GM11168 (cell line): ENCODE results near the gene MSH5.

ENCODE experiments used
- in situ Hi-C: fragments of 300-500 bp; cut with MboI; formaldehyde crosslinking; loops from one replicate; pipeline ENCODE4 v1.12.0; 2022; ENCODE audit warnings: low sequenced_read_pairs; ENCODE audit not compliant: unreplicated experiment

MSH5 gene

DNA sequence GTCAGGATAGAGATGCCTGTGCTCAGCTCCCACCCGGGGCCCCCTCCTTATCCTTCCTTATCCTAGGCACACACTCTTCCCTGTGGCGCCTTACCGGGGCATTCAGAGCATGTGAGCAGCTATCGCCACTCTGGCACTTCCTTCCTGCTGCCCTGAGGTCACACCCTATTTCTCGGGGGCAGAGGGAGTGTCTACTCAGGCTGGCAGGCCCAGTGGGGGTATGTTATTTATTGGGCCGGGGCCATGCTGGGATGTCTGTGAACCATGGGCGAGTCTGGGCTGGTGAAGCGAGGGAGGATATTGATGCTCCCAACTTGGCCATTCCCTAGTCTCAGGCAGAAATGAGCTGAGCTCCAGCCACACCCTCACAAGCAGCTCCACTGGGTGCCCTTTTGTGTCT, 28.6 kb upstream of the MSH5 start:
- in situ Hi-C loops = no loop called here

DNA sequence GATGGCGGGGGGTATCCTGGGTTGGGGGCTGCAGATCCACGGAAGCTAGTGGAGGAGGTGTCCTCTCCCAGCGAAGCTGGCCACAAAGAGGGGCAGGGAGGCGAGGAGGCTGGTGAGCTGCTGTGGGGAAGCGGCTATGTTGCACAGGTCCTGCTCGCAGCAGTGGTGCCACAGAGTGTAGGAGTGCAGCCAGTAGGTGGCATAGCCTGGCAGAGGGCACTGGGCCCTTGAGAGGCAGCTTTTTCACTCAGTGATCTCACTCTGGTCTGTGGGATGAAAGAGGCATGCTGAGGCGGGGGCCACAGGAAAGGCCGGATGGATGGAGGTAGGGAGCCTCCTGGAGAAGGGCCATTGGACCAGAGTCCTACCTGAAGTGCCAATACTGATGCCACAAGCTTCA, 27.5 kb upstream of the MSH5 start:
- in situ Hi-C loops = no loop called here

DNA sequence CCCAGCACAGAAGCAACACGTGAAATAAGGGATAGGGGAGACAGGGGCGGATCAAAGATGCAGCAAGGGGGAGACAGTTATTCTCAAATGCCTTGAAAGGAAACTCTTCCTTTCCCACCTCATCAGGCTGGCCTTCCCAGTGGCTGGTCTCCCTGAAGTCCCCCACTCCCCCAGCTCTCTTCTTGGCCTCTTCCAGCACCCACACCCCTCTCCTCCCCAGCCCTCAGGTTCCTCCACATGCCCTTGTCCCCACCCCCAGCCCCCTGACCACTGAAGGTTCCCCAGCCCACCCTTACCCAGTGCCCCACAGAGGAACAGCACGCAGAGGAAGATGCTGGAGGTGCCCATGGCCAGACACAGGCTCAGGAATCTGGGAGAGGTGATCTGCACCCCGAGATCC, 26.3 kb upstream of the MSH5 start:
- in situ Hi-C loops = no loop called here

DNA sequence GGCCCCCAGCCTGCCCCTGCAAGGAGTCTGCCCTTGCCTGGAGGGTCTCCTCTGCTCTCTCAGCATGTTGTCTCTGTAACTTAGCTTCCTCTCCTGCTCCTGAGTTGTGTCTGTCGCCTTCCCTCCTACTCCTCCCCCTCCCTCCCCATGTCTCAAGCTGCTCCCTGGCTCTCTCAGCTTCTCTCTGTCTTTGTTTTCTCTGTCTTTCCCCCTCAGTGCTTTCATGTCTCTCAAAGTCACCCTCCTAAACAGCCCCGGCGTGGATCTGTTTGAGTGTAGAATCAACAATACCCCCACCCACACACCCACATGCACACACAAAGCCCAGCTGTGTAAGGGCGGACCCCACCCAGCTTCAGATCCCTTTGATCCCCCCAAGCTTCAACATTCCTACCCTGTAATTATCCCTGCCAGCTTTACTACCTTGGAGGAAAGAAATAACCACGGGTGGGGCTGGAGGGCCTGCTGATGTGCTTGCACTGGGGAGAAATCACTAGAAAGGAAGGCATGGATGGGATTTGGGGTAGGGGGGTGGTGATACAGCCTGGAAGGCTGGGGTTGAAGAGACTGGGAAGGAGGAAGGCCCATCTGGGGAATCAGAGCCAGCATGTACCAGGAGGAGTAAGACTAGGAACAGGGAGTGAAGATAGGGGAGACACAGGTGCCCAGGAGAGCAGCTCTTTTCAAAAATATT, 25.7 kb upstream of the MSH5 start:
- in situ Hi-C loops = no loop called here

DNA sequence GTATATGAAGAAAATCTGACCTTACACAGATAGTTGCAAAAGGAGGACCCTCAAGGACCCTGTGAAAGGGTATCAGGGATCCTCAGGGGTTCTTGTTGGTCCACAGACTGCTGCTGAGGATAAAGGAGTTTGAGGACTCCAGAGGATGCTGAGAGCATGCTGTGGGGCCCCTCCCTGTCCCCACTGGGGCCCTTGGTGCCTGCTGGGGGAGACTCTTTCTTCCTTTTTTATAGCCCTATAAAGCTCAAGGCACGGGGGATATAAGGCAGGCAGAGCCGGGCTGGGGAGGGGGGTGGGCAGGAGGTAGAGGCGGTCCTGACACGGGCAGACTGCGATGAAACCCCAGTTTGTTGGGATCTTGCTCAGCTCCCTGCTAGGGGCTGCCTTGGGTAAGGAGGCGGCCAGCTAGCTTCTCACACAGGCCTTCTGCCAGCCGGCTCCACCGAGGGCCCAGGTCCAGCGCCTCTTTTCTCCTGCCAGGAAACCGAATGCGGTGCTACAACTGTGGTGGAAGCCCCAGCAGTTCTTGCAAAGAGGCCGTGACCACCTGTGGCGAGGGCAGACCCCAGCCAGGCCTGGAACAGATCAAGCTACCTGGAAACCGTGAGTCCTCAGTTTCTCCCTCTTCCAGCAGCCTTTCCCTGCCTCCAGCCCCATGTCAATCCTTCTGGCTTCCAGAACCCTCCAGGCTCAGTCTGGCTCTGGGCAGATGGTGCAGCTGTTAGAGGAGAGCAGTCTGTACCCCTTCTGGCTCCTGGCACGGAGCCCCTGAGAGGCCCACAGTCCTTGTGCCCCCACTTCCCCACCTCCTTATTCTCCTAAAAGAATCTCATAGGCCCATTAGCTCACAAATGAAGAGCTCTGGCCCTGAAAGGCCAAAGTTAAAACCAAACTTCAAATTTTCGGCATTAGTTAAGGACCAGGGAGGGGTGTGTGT, 24.5 kb upstream of the MSH5 start, which contains the start of gene LY6G6D:
TSS of gene LY6G6D (plus strand) at position 327 of the 937 bp plus-strand sequence. CDS start at position 335, 8 bp downstream.
- in situ Hi-C loops = no loop called here

DNA sequence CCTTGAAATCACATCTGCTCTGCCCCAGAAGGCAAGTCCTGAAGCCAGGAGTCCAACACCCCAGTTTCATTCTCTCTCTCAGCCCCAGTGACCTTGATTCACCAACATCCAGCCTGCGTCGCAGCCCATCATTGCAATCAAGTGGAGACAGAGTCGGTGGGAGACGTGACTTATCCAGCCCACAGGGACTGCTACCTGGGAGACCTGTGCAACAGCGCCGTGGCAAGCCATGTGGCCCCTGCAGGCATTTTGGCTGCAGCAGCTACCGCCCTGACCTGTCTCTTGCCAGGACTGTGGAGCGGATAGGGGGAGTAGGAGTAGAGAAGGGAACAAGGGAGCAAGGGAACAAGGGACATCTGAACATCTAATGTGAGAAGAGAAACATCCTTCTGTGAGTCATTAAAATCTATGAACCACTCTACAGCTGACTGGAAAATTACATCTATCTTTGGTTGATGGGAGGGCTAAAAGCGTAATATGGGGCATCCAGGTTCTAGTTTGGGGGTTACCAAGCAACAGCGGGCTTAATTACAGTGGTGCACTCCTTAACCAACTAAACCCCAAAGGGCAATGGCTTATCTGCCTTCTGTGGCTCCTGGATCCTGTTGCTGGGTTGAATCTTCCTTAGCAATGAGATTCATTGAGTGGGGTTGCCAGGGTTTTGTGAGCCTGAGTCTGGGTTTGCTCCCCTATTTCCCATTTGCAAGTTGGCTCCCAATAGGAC, 22.1 kb upstream of the MSH5 start:
- in situ Hi-C loops = no loop called here

DNA sequence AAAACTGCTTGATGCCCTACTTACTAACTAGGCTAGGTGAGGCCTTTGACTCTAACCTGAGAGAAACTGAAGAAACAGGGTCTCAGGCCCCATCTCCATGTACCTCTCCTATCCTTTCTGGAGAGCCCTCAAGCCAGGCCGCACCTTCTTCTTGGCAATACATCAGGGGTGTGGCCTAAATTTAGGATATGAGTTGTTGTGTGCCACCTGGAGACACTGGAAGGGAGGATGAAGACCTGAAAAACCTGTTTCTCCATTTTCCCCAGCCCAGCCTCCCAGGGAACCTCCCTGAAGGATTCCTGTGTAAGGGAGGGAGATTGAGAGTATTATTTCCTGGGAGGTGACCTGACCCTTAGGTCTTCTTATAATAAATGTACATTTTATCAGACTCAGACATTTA, 21.5 kb upstream of the MSH5 start:
- in situ Hi-C loops = no loop called here

DNA sequence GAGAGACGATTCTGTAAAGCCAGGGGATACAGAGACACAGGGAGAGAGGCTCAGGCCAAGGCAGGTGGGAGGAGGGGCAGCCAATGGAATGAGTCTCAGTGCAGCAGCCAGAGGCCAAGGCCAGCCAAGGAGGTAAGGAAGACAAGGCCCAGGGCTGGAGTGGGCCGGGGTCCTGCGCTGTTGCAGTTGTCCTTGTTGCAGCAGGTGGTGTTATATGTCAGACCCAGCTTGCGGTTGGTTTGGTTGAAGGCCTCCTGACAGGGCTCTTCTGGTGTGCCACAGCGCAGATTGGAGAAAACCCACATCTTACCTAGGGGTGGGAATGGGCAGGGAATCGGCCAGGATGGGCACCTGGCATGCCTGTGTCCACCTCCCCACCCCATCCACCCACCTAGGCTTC, 20.8 kb upstream of the MSH5 start:
- in situ Hi-C loops = no loop called here

DNA sequence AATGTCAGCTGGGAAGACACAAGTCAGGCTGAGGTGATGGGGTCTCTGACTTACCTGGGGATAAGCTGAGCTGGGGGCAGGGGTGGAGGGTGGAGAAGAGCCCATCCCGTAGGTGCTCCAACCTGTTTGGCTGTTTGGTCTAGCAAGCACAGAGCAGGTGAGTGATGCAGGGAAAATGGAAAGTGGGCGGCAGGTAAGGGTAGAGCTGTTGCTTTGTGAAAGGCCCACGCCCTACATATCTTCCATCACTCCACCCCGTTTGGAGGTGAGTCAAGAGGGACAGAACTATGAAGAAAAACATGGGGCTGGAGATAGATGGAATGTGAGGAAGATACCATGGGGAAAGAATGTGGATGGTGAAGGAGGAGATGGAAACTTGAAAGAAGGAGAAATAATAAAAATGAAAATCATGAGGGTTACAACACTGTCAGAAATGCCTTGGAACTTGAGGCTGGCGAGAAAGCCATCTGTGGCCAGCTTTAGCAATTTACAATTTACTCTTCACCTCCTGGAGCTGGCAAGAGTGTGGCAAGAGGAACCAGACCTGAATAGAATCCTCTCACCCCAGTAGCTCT, 19.5 kb upstream of the MSH5 start:
- in situ Hi-C loops = no loop called here

DNA sequence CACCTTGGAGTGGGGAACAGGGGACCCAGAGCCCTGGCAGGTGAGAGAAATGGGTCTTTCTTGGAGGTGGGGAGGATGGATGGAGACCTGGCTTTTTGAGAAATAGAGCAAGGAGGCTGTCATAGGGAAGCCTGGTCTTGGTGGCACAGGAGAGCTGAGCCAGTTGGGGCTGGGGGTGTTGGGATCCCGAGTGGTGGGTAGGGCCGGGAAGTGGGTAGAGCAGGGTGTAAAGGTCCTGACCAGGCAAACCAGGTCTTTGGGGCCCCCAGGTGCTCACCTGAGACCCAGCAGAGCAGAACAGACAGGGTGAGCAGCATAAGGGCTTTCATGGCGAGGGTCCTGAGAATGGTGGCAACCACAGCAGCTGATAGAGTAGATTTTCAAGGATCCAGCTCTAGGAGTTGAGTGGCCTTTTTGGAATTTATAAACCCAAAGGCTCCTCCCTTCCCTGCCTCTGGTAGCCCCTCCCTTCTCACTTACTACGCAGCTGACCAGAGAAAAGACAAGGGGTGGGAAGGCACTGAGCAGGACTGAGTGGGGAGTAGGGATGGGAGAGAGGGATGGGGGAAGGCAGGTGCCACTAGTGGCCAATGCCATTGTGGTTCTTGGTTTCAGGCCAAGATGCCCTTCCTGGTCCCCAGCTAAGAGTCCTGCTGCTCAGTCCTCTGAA, 18.3 kb upstream of the MSH5 start, which contains the start of gene LY6G6C:
TSS of gene LY6G6C (minus strand) at position 396 of the 670 bp plus-strand sequence. CDS start at position 329, 67 bp downstream.
- in situ Hi-C loops = no loop called here

DNA sequence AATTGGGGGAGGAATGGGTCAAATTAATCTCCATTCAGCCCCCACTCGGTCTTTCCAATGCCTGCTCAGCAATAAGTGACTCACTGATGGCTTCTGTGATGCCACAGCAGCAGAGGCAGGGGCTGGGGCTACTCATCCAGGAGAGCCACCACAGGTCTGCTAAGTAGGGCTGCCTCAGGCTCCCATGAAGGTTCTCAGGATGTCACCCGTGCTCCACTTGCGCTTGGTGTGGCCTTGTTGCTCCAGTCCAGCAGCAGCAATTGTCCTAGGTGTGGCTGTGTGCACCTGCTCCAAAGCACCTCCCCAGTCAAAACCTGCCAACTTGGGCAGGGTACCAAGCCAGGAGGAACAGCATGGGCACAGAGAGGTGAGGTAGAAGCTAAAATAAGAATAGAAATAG, 17.6 kb upstream of the MSH5 start:
- in situ Hi-C loops = no loop called here

DNA sequence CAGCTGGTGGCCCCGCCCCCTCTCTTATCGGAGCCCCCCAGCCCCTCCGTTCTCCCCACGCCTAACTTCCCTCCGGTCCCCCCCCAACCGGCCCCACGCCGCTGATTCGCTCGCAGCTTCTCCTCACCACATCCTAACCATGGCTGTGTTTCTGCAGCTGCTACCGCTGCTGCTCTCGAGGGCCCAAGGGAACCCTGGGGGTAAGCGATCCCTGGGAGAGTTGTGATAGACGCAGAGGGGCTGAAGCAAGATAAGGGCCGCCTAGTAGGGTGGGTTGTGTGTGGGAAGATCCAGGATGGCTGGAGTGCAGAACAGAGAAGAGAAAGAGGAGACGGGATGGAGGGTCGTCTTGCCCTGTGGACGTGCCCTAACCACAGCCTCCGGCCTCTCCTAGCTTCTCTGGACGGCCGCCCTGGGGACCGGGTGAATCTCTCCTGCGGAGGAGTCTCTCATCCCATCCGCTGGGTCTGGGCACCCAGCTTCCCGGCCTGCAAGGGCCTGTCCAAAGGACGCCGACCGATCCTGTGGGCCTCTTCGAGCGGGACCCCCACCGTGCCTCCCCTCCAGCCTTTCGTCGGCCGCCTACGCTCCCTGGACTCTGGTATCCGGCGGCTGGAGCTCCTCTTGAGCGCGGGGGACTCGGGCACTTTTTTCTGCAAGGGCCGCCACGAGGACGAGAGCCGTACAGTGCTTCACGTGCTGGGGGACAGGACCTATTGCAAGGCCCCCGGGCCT, 16.4 kb upstream of the MSH5 start, which contains the start of gene MPIG6B:
TSS of gene MPIG6B (plus strand) at position 129 of the 735 bp plus-strand sequence. CDS start at position 140, 11 bp downstream.
- in situ Hi-C loops = no loop called here

DNA sequence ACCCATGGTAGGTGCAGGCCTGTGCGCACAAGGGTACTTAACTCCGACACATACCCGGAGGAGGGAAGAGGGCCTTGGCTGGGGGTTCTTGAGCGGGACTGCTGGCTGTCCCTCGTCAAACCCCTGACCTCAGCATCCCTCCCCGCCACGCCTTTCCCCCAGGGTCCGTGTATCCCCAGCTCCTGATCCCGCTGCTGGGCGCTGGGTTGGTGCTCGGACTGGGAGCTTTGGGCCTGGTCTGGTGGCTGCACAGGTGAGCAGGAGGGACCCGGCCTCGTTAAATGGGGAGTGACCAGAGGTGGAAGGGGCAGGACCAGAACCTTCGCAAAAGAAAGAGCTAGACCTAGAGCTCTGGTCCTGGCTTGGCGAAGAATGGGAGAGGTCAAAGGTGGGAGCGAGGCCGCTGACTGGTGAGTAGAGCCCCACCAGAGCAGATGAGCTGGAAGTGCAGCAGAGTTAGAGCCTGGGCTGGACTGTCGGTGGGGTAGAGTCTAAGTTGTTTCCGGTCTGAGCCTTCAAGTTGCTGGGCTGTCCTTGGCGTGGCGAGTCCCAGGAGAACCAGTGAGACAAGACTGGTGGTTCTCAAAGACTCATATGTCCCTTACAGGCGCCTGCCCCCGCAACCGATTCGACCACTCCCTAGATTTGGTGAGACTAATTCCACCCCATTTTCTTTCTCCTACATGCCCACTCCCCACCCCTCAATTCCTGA, 15.7 kb upstream of the MSH5 start:
- in situ Hi-C loops = no loop called here

DNA sequence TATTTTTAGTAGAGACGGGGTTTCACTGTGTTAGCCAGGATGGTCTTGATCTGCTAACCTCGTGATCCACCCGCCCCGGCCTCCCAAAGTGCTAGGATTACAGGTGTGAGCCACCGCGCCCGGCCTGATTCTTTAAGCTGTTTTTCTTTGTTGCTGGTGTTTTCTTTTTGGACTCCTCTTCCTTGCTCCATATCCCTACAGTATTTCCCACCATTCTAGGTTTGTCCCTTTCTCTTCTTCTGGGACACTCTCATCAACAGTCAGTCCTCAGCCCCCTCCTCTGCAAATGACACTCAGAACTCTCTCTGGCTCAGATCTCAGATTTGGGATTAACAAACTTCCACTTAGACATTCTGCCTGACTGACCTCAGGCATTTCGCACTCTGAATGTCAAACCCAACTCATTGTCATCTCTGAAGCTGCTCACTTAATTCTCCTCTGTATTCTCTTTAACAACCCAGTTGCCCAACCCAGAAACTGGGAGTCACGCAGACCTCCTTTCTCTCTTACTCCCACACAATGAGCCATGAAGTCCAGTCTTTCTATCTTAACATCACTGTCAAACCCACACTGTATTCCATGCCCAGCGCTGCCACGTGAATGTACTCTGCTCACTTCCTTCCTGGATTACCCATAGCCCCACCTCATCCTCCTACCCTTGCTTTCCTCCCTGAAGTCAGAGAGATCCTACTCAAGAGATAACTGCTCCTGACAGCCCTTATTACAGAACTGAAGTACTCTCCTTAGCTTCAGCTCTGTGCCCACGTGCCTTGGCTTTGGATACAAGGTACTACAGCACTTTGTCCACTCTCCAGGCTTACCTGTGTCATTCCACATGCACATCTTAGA, 14.1 kb upstream of the MSH5 start:
- in situ Hi-C loops = no loop called here

DNA sequence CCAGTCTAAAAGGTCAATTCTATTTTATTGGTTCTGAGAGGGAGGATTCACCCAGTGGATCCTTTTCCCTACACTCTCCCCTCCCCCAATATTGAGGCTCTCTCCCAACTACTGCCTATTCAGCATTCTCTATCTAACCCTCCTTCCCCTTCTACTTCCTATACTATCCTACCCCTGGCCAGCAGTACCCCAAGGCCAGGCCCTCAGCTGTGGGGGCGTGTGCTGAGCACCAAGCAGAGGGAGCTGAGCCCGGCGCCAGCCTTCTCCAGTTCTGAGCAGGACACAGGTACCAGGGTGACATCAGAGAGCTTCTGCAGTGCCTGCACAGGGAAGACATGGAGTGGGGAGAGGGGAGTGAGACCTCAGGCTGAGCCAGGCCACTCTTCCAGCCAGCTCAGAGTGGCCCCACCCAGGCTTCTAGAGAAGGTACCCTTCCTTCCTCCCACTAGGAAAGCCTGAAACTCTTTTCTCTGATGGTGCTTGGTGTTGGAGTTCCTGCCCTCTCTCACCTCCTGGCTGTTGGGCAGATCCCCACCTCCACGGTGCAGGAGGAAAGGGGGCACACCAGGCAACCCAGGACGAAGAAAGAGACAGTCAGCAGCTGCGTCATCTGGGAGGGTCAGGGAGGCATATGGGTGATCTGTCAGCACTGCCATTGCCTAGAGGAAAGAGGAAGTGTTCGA, 12.6 kb upstream of the MSH5 start:
- in situ Hi-C loops = no loop called here

DNA sequence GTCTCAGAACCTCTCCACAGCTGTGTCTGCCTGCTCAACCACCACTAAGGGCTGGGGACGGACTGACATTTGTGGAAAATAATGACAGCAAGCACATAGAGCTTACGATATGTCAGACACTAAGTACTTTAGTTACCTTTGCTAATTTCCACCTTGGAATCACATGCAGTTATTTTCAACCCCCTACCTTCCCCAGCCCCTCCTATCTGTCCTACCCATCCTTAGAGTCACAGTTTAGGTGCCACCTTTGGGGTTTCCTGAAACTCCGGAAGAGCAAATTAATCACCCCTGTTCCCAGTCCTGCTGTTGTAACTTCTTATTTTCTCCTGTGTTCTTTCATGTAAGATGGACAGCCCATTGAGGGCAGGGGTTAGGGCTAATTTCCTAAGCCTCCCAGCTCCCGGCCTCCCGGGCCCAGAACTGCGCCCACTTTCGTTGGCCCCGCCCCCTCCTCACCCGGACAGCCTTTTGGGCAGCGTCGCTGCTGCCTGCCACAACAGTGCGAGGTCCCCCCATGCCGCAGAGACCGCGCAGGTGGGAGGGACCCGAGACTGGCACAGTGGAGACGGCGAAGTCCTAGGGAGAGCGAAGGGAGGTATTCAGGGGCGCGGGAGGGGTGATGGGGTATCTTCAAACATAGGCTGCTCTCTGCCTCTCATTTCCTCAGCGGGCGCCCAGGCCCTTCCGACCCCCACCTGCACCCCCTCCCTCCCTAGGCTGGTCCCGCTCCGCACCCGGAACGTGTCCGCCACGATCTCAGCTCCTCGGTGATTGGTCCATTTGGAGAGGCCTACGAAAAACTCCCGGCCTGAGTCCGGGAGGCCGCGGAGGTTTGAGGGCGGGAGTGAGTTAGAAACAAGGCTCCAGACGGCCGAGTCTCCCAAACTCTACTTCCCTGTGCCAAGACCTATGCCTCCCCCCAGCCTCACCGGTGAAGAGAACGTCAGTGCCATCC, 11.8 kb upstream of the MSH5 start:
- in situ Hi-C loops = no loop called here
